Endothelial cell of umbilical vein (primary cell): Measurements from ENCODE around the gene LBHD2. TPM values are rescaled to one million over a fixed set of nuclear protein-coding genes. Genes with fewer than 3 reads are reported as not detected.

Source experiments
- BruUV-seq: library from RNA; stranded (reverse); fragments of 400-500 nt; replicated peaks from 2 replicates; lab custom pipeline; 2021; lab: Mats Ljungman, UMichigan
- CTCF ChIA-PET: fragments of 300-600, 350-600 bp; sonication (Branson Sonifier 250); formaldehyde crosslinking; loops from one replicate; lab custom pipeline; 2021; ENCODE audit warnings: antibody characterized with exemption, inconsistent platforms; lab: Charles Lee
- POLR2A ChIA-PET: fragments of 300-600, 350-600 bp; sonication (Branson Sonifier 250); formaldehyde crosslinking; loops from one replicate; lab custom pipeline; 2021; ENCODE audit warnings: antibody characterized with exemption, inconsistent platforms; lab: Charles Lee
- DNase-seq: peaks from one replicate; pipeline ENCODE4 v3.0.0-alpha.2; 2011; ENCODE audit warnings: low read depth, low spot score
- FAIRE-seq: peaks from 2 replicates; lab custom pipeline; 2011; peaks lifted over from hg19 to GRCh38; lab: Jason Lieb, UNC
- H2AFZ ChIP-seq: 2 replicates; pipeline ENCODE4 v1.6.0; 2012; ENCODE audit warnings: low read depth, low read length, control low read depth, inconsistent platforms
- H3K27ac ChIP-seq: 2 replicates; pipeline ENCODE4 v1.5.1; 2011; ENCODE audit warnings: low read depth, mild to moderate bottlenecking, control low read depth, low read length, moderate library complexity; ENCODE audit not compliant: insufficient read depth
- H3K27me3 ChIP-seq, 2 experiments: 2 replicates each; pipeline versions ENCODE4 v1.6.0 to v1.6.1; 2011; ENCODE audit warnings: low read length in 2 of 2, mixed read lengths in 1 of 2; ENCODE audit not compliant: control insufficient read depth in 2 of 2, insufficient read depth in 2 of 2
- H3K36me3 ChIP-seq, 2 experiments: 2 replicates in 1 of 2; 3 replicates in 1 of 2; pipeline ENCODE4 v1.5.1; 2011; ENCODE audit warnings: low read length in 2 of 2, mild to moderate bottlenecking in 1 of 2, moderate library complexity in 1 of 2; ENCODE audit not compliant: control insufficient read depth in 2 of 2, insufficient read depth in 2 of 2; ENCODE audit errors: extremely low read depth in 1 of 2
- H3K4me1 ChIP-seq: 3 replicates; pipeline ENCODE4 v1.5.1; 2011; ENCODE audit warnings: mild to moderate bottlenecking, low read length; ENCODE audit not compliant: control insufficient read depth, insufficient read depth; ENCODE audit errors: extremely low read depth
- H3K4me2 ChIP-seq: 2 replicates; pipeline ENCODE4 v1.6.1; 2011; ENCODE audit warnings: low read length, control low read depth, mixed read lengths; ENCODE audit not compliant: insufficient read depth
- H3K4me3 ChIP-seq, 3 experiments: fragments of 200-600 bp in 1 of 3; sonication (generic), shearing (Covaris generic) in 1 of 3; replicated peaks in 1 of 3; 2 replicates each; pipeline ENCODE4 v1.5.1; 2011 to 2016; ENCODE audit warnings: control low read depth in 3 of 3, low read length in 3 of 3, mild to moderate bottlenecking in 2 of 3, inconsistent platforms in 1 of 3, low read depth in 1 of 3, moderate library complexity in 1 of 3; ENCODE audit not compliant: insufficient read depth in 1 of 3
- H3K79me2 ChIP-seq: 2 replicates; pipeline ENCODE4 v1.6.0; 2012; ENCODE audit warnings: low read length, inconsistent platforms; ENCODE audit not compliant: control insufficient read depth, insufficient read depth
- H3K9ac ChIP-seq: replicated peaks from 2 replicates; pipeline ENCODE3; 2011; ENCODE audit warnings: low read length, control low read depth; ENCODE audit not compliant: insufficient read depth; ENCODE audit errors: extremely low read depth
- H3K9me1 ChIP-seq: replicated peaks from 3 replicates; pipeline ENCODE4 v1.6.0; 2011; ENCODE audit warnings: mild to moderate bottlenecking, low read length; ENCODE audit not compliant: control insufficient read depth, insufficient read depth; ENCODE audit errors: extremely low read depth
- H3K9me3 ChIP-seq: replicated peaks from 2 replicates; pipeline ENCODE4 v1.5.1; 2012; ENCODE audit warnings: low read length, inconsistent platforms; ENCODE audit not compliant: control insufficient read depth, insufficient read depth
- H4K20me1 ChIP-seq: replicated peaks from 2 replicates; pipeline ENCODE3; 2011; ENCODE audit warnings: mild to moderate bottlenecking, low read length; ENCODE audit not compliant: control insufficient read depth, insufficient read depth; ENCODE audit errors: extremely low read depth
- EZH2 ChIP-seq: IDR thresholded peaks from 2 replicates; pipeline ENCODE4 v1.6.1; 2012; ENCODE audit warnings: borderline replicate concordance, low read depth, mild to moderate bottlenecking, moderate library complexity, low read length, inconsistent platforms; ENCODE audit not compliant: severe bottlenecking
- FOS ChIP-seq: IDR thresholded peaks from 2 replicates; pipeline ENCODE4 v1.6.1; 2011; ENCODE audit warnings: mild to moderate bottlenecking, low read length, moderate library complexity, borderline replicate concordance; ENCODE audit not compliant: insufficient read depth
- GATA2 ChIP-seq: IDR thresholded peaks from 2 replicates; pipeline ENCODE4 v1.7.0; 2011; ENCODE audit warnings: low read depth, mild to moderate bottlenecking, moderate library complexity, mixed read lengths, low read length; ENCODE audit not compliant: insufficient read length, insufficient read depth
- JUN ChIP-seq: IDR thresholded peaks from 2 replicates; pipeline ENCODE4 v1.6.1; 2011; ENCODE audit warnings: borderline replicate concordance, low read depth; ENCODE audit not compliant: insufficient read length, insufficient read depth
- POLR2A ChIP-seq: IDR thresholded peaks from 2 replicates; pipeline ENCODE4 v1.6.1; 2012; ENCODE audit warnings: low read depth, mild to moderate bottlenecking, control low read depth, low read length
- POLR2AphosphoS5 ChIP-seq: IDR thresholded peaks from 2 replicates; pipeline ENCODE4 v1.6.1; 2012; ENCODE audit warnings: low read depth, mild to moderate bottlenecking, control low read depth, low read length, moderate library complexity; ENCODE audit not compliant: insufficient read depth
- dilution Hi-C: fragments of 300-500 bp; cut with MboI; formaldehyde crosslinking; loops from one replicate; pipeline ENCODE4 v1.15.0; 2019; ENCODE audit warnings: low sequenced_read_pairs; ENCODE audit not compliant: extremely low pct_ligation_motif_present
- intact Hi-C: fragments of 100-400 bp; cut with micrococcal nuclease; formaldehyde crosslinking; loops from one replicate; pipeline ENCODE4 v1.10.0; 2022
- polyA plus RNA-seq, 4 experiments: library from polyadenylated mRNA; depleted of rRNA in 3 of 4; stranded (reverse) in 3 of 4; unstranded in 1 of 4; fragments of >200 nt; gene quantifications; 2 replicates each; pipeline versions ENCODE4 v1.2.1 to v1.2.3, GENCODE V29; 2011 to 2012; ENCODE audit warnings: missing spikeins in 1 of 4
- total RNA-seq: library from RNA; stranded (reverse); gene quantifications from 2 replicates; pipeline ENCODE4 v1.2.3, GENCODE V29; 2021

Gene LBHD2
- total and polyA plus RNA-seq, 2 donors (not counting 3 experiments of a cell fraction or from before 2014, with no cell fraction given): not detected

DNA sequence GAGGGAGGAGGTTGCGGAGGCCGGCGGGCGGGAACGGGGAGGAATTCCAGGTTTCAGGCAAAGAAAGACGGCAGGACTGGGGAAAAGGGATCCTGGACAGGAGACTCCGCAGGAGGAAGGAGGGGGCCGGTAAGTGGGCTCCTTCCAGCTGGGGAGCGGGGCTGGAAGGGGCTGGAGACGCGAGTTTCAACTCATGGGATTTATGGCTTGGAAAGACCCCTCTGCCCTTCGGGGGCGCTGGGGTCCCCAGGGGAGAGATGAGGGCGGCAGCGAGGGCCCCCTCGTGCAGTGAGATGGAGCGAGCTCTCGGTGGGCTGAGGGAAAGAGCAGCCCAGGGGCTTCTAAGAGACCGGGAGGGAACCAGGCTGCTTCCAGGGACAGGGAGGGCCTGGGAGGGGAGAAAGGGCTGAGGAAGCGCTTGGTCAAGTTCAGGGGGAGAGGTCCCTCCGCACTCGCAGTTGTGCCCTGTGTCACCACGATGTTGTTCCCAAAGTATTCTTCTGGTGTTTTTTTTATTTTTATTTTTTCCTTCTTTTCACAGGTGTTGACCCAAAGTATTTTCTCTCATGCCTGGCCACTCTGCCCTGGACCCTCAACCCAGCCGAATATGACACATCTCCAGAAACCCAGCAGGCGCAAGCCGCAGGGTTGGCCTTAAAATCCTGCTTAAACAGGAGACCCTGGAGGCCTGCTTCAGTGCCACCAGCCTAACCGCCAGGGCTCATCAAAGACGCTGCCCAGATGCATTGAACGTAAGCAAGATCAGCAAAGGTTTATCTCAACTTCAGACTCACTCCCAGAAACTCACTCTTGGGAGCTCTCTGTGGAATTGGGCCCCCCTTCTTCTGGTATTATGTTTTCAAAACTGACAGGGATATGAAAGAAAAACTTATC is 55.4 kb downstream of the LBHD2 start:
- POLR2A ChIA-PET: no interaction called here

More for the DNA sequence above, 55.4 kb downstream of the LBHD2 start:
- dilution Hi-C loops (no loop called here), intact Hi-C loops (loop anchor here (5.0 kb wide), 1 partner anchor 43 kb away; no protein-coding TSS in a partner anchor)
- CTCF ChIA-PET: interaction anchor here (1.0 to 13.7 kb wide), 3 partner anchors 10 to 40 kb away, joined by 3 to 219 read pairs (median 3); no protein-coding TSS in a partner anchor
- Histone ChIP-seq H3K4me1 (no peaks in the 10 kb centered on the region), H3K4me3 (no peak overlapping the region), H3K9ac (no peak overlapping the region), H2AFZ (no peak overlapping the region), H3K9me1 (no peaks in the 10 kb centered on the region), H3K27ac (no peak overlapping the region), H3K36me3 (peaks cover 0 to 6% of the 10 kb centered on the region in 2 experiments), H3K27me3 (peaks cover 24 to 38% of the 10 kb centered on the region in 2 experiments), H4K20me1 (no peaks in the 10 kb centered on the region), H3K4me2 (no peak overlapping the region), H3K9me3 (no peaks in the 10 kb centered on the region), H3K79me2 (no peaks in the 10 kb centered on the region)
- DNase-seq (no peak), FAIRE-seq (no peak)
- no TSS peak for BruUV-seq
- no peak for TF ChIP-seq POLR2A
- no peak for TF ChIP-seq JUN
- no peak for TF ChIP-seq FOS
- peak; percentile 52 for TF ChIP-seq EZH2
- TF ChIP-seq GATA2: no peak
- TF ChIP-seq POLR2AphosphoS5: no peak

Other genes with a start within 250 kb of the LBHD2 start
- gene AMN, start 161.5 kb upstream of the LBHD2 start, total RNA-seq: not detected in 2 replicates
- gene AMN, start 161.5 kb upstream of the LBHD2 start, polyA plus RNA-seq: 0.03 and 0.05 TPM in 2 replicates
- gene CDC42BPB, start 26.7 kb upstream of the LBHD2 start, total RNA-seq: 131 and 136 TPM in 2 replicates
- 82.6 and 93.7 TPM in 2 replicates for gene CDC42BPB, start 26.7 kb upstream of the LBHD2 start, polyA plus RNA-seq
- not detected in 2 replicates for gene EXOC3L4, start 10.5 kb downstream of the LBHD2 start, total RNA-seq
- gene EXOC3L4, start 10.5 kb downstream of the LBHD2 start, polyA plus RNA-seq: not detected in 2 replicates
- gene TNFAIP2, start 39.3 kb downstream of the LBHD2 start, total RNA-seq: 31.6 and 37.5 TPM in 2 replicates
- gene TNFAIP2, start 39.3 kb downstream of the LBHD2 start, polyA plus RNA-seq: 42.7 and 48.5 TPM in 2 replicates